ENCODE results near the gene MCUB. TPM values are rescaled to one million over a fixed set of nuclear protein-coding genes. Genes with fewer than 3 reads are reported as not detected.

MCUB gene
- total and polyA plus RNA-seq, 8 donors = 0.88 to 6.5 (median 2.9) TPM

DNA sequence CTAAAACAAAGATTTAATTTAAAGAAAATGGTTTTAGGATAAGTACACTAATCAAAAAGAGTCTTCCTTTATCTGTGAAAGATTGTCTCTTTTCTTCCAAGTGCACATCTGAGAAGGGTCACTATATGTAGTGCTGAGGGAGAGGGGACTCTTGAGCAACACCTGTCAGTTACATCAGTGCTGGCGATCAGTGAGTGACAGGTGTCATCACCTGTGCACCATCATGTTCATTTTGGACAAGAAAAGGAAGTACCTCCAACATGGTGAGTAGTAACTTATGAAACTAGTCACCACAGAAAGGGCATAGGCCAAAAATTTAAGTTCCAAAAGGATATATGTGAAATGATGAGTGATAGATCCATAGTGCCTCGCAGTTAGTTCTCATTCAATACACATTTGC lies 55.7 kb downstream of the MCUB start:
- FAIRE-seq (no peak), ATAC-seq (no peak), DNase-seq (no peak)
- 82 to 87% methylated on average over 2 of the region's 2 CpGs for WGBS, 2 donors
- no peaks in the 10 kb centered on the region for H3K27me3 ChIP-seq
- TF ChIP-seq, protein P1, sequence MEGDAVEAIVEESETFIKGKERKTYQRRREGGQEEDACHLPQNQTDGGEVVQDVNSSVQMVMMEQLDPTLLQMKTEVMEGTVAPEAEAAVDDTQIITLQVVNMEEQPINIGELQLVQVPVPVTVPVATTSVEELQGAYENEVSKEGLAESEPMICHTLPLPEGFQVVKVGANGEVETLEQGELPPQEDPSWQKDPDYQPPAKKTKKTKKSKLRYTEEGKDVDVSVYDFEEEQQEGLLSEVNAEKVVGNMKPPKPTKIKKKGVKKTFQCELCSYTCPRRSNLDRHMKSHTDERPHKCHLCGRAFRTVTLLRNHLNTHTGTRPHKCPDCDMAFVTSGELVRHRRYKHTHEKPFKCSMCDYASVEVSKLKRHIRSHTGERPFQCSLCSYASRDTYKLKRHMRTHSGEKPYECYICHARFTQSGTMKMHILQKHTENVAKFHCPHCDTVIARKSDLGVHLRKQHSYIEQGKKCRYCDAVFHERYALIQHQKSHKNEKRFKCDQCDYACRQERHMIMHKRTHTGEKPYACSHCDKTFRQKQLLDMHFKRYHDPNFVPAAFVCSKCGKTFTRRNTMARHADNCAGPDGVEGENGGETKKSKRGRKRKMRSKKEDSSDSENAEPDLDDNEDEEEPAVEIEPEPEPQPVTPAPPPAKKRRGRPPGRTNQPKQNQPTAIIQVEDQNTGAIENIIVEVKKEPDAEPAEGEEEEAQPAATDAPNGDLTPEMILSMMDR (IDR thresholded peaks at IDR 0.05) = no peak
- H3K4me3 ChIP-seq = no peak overlapping the region
- intact Hi-C loops (cut with DNase I) = no loop called here
- H3K27ac ChIP-seq = no peak overlapping the region
- no peaks in the 10 kb centered on the region for H3K36me3 ChIP-seq
- no peaks in the 10 kb centered on the region for H3K9me3 ChIP-seq
- no peaks in the 10 kb centered on the region for H3K4me1 ChIP-seq

DNA sequence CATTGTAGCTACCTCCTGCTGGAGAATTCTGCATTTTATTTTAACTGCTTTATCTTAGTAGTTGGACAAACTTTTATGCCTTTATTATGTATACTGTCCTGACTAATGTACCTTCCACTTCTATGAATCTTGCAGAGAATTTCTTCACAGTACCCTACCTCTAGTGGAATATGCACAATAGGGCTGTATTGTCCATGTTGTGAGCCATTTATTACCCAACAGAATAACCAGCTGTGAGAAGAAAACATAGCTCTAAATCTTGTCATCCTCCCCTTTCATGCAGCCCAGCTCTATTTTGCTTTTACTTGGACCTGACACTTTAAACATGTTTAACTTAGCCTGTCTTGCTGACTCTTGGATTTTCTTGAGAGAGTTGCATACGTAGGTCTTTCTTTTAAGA lies 56.2 kb downstream of the MCUB start:
- no peaks in the 10 kb centered on the region for H3K36me3 ChIP-seq
- no peak for DNase-seq
- FAIRE-seq = no peak
- H3K27me3 ChIP-seq = no peaks in the 10 kb centered on the region
- no peak overlapping the region for H3K27ac ChIP-seq
- intact Hi-C loops (cut with DNase I) = no loop called here
- no peak for ATAC-seq
- WGBS, 2 donors = 74 to 91% methylated on average over 1 of the region's 1 CpG
- no peaks in the 10 kb centered on the region for H3K4me1 ChIP-seq
- no peaks in the 10 kb centered on the region for H3K9me3 ChIP-seq
- TF ChIP-seq, protein P1 (IDR thresholded peaks at IDR 0.05) = no peak
- H3K4me3 ChIP-seq = no peak overlapping the region

DNA sequence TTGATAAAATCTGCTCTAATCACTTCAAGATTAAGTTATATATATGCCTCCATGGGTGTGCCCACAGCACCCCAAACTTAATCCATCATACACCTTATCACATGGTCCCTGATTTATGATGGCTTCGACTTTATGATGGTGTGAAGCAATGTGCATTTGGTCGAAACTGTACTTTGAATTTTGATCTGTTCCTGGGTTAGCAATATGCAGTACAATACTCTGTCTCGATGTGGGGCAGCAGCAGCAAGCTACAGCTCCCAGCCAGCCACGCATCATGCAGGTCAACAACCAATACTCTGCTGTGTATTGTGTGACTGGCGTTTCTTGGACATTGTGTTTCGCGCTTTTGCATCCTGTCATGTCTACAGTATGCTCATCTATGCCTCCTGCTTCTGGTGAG lies 62.6 kb downstream of the MCUB start:
- Histone ChIP-seq H3K4me3 (no peak overlapping the region), H3K27me3 (no peaks in the 10 kb centered on the region), H3K27ac (no peak overlapping the region), H3K4me1 (no peaks in the 10 kb centered on the region), H3K9me3 (no peaks in the 10 kb centered on the region), H3K36me3 (no peaks in the 10 kb centered on the region)
- DNase-seq (no peak), ATAC-seq (no peak), FAIRE-seq (no peak)
- intact Hi-C loops (cut with DNase I) = no loop called here
- TF ChIP-seq, protein P1 (IDR thresholded peaks at IDR 0.05) = no peak
- WGBS, 2 donors = 82 to 89% methylated on average over 7 of the region's 7 CpGs

DNA sequence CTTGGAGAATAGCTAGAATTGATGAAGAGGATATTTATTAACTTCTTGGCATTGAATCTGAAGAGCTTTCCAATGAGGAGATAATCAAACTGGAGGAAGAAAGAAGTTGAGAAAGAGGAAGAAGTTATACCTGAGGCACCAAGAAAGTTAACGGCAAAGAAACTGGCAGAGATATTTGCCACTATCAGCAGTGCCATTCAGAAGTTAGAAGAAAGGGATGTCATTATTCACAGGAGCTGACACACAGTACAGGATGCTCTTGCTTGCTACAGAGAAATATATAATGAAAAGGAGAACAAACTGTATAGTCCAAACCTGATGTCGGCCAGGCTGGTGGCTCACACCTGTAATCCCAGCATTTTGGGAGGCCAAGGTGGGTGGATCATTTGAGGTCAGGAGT lies 64.5 kb downstream of the MCUB start:
- Histone ChIP-seq H3K9me3 (no peaks in the 10 kb centered on the region), H3K4me1 (no peaks in the 10 kb centered on the region), H3K27me3 (no peaks in the 10 kb centered on the region), H3K27ac (no peak overlapping the region), H3K4me3 (no peak overlapping the region), H3K36me3 (no peaks in the 10 kb centered on the region)
- ATAC-seq = no peak
- no peak for FAIRE-seq
- TF ChIP-seq, protein P1 (IDR thresholded peaks at IDR 0.05) = no peak
- intact Hi-C loops (cut with DNase I) = no loop called here
- 92% methylated on average over 2 of the region's 2 CpGs for WGBS, 2 donors
- no peak for DNase-seq

DNA sequence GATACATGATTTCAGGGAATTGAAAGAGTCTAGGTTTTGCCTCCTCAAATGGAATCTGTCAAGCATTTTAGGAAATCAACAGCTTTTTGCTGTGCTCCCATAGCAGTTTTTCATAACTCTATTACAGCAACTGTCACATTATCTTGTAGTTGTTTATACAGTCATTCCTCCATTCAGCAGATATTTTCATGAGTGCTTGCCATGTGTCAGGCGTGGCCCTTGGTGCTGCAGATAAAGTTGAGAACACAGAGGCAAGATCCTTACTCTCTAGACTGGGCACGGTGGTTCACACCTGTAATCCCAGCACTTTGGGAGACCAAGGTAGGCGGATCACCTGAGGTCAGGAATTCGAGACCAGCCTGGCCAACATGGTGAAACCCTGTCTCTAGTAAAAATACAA lies 67.3 kb downstream of the MCUB start:
- no peaks in the 10 kb centered on the region for H3K4me1 ChIP-seq

More for the DNA sequence above, 67.3 kb downstream of the MCUB start:
- H3K27ac ChIP-seq = no peak overlapping the region
- intact Hi-C loops (cut with DNase I) = no loop called here
- TF ChIP-seq, protein P1 (IDR thresholded peaks at IDR 0.05) = no peak
- H3K27me3 ChIP-seq = no peaks in the 10 kb centered on the region
- ATAC-seq (no peak), FAIRE-seq (no peak), DNase-seq (no peak)
- H3K36me3 ChIP-seq = no peaks in the 10 kb centered on the region
- H3K4me3 ChIP-seq = no peak overlapping the region
- 75 to 87% methylated on average over 4 of the region's 4 CpGs for WGBS, 2 donors
- no peaks in the 10 kb centered on the region for H3K9me3 ChIP-seq
